Activated CD8-positive, alpha-beta memory T cell treated with anti-CD3 and anti-CD28 coated beads for 4 hours (primary cell): ENCODE data around the gene HNRNPC.
"Not testable (repeated sequence)": the region's sequence is repeated elsewhere in the genome, so short reads cannot be mapped to it uniquely, and the experiment has no call there.

Experiments
- DNase-seq, 2 donors: peaks; one replicate each; pipeline ENCODE4 v3.0.0-alpha.2; 2020; ENCODE audit warnings: low read depth in 2 of 2

Gene HNRNPC

DNA sequence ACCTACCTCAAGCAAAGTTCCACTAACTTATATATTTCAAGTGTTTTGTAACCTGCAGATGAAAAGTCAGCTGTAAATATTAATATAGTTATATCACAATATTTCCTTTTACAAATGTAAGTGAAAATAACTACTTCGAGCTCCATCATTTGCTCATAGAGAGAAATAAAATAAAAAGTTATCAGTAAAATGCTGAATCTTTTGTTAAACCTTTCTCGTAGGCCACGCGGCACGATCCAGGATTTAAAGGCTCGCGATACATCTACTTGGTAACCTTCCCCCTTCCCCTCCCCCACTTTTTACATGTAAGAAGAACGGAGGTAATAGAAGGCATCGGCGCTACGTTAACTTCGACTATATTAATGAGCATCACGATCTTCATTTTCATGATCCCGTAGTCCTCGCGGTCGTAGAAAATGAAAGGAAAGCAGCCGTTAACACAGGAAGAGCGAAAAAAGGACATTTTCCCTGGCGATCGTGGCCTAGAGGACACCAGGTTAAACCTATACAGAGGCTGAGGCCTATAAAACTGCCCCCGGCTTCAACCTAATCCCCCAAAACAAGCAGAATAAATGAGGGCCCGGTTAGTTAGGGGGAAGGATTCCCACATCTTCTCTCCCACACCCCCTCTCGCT lies 508 bp downstream of the HNRNPC start:
- no peak for DNase-seq

DNA sequence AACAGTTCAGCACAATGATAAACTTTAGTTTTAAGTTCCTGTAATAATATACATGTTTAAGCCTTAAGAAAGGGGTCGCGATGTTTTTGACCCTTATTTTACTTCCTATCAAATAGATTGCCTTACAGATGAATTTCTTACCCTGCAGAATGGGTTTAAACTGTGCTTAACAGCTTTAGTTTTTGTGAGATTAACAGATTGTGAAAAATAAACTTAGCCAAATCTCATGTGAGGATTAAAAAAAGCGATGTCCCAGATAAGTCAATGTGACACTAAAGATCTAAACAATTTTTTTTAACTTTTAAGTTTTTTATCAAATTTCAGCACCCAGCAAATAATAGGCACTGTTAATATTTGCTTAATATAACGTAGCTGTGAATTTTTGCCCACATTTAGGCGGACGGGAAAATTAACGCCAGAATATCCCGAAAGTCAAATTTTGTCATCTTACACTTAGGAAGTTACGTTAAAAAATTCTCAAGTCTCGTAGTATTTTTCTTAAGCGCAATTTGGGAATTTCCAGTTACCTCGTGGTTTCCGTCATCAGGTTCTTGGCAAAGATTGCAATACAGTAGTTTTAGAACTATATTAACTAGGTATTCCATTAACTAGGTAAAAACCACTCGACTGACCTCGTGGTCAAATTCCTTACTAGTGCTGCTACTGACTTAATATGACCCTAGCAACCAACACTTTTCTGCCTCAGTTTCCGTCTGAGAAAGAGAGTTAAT lies 1.2 kb downstream of the HNRNPC start:
- DNase-seq, result no peak

DNA sequence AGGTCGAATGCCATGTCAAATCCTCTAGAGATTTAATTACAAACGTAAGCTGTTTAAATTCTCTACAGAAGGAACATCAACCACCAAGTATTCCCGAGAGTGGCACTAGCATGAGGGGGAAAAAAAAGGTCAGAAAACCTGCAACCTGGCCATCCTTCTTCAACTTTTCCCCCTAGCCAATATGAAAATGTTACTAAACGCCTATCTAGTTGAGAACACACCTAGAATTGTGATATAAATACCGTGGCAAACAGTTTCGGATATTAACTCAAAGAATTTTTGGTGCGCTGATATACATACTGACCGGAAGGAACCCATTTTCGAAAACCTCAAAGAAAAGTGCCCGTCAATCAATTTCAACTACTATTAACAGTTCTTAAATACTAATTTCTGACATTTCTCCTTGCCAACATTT lies 1.8 kb downstream of the HNRNPC start:
- no peak for DNase-seq

DNA sequence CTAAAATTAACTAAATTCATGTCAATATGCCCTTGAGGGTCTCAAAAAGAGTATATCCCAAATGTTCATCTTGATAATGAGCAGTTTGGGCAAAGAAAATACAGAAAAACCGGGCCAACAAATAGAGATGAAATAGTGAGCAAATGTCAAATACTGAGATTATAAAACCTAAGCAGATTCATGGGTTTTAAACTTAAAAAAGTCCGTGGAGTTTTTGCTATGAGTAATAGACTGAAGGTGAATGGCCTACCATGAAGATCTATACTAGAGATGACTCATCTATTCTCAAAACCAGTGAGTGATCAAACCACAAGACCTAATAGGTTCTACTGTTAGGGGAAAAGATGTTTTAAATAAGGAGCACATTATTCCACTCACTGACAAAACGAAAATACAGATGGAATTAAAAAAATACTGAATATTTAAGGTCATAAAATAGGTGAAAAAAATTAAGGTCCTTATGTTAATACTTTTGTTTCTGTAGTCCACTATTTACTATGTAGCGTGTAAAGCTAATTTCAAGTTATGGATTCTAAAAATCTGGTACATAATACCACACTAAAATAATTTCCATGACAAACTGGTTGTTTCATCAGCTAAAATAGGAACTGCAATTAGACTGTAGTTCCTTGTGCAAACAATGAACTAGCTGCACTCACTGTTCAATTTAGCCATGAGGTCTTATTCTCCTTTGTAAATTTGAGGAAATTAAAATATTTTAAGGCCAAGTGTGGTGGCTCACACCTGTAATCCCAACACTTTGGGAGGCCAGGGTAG lies 5.0 kb downstream of the HNRNPC start:
- DNase-seq, result no peak

DNA sequence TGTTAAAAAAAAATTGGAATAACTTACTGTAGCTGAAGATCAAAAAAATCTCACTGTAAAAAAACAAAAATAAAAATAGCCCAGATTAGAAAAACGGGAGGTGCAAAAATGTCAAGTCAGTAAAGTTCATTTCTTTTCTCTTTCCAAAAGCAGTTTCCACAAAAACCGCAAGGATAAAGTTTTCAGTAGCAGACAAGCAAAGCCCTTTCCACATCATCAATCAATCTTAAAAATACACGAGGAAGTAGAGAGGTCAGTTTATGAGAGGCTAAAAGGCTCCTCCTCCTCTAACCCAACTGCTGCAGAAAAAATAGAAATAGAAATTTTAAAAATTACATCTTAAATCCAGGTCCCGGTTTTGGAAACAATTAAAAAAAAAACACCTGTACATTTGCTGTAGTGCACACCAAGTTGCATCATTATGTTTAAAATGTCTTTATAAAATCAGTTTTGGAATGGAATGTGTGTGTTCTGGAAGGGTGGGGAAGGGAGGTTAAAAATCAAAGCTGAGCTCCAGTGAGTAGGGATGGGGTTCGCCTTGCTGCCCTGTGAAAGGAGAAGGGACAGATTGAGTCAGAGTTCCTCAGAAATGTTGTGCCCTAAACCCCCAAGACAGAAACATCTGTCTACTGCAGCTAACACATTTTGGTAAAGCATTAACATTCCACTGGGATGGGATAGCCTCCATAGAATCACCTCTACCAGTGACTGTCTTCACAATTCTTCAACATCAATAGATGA lies 5.8 kb downstream of the HNRNPC start:
- DNase-seq, result no peak

DNA sequence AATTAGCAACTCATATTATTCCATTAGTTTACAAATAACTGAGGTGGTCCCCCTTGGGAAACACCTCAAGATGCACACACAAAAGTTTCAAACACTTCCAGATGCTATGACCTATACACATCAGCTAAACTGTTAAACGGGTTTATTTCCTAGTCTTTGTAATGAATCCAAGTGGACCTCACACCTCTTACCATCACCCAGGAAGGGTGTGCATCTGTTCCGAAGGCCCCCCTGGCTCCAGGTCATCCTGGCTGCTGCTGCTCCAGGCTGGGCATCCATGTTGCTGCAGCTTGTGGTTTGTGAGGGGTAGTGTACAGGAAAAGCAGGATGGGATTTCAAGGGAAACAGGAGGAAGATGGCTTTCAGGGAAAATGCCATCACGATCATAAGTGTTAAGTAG lies 6.8 kb downstream of the HNRNPC start:
- DNase-seq, result no peak

DNA sequence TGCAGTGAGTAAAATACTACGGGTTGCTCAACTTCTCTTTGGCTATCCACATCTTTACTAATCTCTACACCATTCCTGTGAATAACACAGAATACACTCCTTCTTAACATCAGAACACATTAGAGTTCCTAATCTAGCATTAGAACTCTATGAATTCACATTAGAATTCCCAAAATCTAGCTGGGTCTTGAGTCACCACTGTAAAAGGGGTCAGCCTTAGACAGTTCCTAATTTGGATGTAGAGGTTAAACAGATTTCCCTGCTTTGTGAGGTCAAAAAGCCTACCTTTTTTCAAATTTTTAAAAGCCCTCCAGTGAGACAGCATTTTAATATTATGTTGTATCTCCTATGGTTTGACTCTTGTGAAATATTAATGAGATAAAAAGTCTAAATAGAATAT lies 7.4 kb downstream of the HNRNPC start:
- no peak for DNase-seq

DNA sequence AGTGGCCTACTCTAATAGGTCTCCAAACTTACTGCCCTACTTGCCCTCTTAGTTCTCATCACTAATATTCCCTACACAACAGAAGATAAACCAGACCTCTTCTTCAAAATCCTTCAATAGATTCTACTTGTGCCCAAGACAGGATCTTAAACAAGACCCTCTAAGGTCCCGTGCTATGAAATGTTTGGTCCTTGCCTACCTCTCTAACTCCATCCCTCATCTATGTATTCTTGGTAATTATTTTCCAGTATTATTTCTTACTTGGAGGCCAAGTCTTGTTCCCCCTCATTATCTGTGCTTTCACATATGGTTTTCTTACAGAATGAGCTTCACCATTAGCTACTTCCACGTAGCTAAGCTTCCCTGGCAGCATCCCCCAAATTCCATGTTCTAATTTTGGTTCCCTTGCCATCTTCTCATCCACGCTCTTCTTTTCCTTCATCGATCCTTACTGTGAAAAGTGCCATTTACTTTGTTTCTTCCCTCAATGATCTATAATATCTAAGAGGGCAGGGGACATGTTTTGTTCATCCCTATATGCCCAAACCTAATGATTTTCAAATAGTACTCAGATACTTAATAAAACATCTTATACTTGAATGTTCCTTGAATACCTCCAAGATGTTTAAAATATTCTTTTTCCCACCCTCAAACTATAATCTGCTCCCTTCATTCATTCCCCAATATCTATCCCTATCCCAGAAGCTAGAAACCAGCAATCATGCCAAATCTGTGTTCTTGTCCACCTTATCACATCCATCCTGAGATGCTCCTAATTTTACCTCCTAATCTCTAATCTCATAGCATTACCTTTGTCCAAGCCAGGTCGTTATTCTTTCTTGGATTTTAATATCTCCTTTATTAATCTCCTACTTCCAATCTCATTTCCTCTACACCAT lies 10.1 kb downstream of the HNRNPC start:
- DNase-seq, result no peak

DNA sequence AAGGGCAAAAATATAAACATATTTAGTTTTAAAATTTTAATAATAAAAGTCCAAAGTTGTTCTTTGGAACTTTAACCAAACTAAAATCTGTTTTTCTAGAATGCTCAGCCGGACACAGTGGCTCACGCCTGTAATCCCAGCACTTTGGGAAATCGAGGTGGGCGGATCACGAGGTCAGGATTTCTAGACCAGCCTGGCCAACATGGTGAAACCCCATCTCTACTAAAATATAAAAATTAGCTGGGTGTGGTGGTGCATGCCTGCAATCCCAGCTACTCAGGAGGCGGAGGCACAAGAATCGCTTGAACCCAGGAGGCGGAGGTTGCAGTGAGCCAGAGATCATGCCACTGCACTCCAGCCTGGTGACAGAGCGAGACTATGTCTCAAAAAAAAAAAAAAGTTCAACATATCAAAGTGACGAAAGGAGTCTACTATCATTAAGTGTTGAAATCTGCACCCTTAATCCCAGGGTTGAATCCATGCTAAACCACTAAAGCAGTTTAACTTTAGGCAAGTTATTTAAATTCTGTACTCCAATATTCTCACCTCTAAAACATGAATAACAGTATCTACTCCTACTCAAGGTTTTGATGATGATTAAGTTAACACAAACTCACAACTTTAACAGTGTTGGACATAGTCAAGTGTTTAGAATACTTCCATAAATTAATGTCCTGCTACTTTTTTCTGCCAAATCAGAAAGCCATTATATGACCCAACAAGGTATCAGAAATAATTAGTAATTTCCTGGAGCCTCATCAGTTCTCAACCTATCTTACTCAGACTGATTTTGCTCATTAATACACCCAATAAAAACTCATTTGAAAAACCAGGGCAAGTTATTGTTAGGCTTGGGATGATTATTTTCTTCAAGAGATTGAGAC lies 11.0 kb downstream of the HNRNPC start:
- no peak for DNase-seq

DNA sequence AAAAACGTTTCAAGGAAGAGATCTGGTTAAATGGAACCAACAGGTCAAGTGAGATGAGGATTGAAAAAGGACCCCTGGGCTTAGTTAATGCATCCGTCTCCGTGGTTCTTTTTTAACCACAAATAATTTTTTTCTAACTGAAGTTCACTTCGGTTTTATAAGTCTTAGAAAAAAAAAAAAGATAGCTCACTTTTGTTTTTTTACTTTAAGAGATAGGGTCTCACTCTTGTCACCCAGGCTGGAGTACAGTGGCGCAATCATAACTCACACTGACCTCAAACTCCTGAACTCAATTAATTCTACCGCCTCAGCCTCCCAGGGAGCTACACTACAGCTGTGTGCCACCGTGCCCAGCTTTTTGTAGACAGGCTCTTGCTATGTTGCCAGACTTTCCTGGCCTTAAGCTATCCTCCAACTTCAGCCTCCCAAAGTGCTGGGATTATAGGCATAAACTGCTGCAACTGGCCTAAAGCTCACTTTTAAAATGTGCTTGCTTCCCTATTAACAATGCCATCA lies 11.8 kb downstream of the HNRNPC start:
- DNase-seq, result no peak

DNA sequence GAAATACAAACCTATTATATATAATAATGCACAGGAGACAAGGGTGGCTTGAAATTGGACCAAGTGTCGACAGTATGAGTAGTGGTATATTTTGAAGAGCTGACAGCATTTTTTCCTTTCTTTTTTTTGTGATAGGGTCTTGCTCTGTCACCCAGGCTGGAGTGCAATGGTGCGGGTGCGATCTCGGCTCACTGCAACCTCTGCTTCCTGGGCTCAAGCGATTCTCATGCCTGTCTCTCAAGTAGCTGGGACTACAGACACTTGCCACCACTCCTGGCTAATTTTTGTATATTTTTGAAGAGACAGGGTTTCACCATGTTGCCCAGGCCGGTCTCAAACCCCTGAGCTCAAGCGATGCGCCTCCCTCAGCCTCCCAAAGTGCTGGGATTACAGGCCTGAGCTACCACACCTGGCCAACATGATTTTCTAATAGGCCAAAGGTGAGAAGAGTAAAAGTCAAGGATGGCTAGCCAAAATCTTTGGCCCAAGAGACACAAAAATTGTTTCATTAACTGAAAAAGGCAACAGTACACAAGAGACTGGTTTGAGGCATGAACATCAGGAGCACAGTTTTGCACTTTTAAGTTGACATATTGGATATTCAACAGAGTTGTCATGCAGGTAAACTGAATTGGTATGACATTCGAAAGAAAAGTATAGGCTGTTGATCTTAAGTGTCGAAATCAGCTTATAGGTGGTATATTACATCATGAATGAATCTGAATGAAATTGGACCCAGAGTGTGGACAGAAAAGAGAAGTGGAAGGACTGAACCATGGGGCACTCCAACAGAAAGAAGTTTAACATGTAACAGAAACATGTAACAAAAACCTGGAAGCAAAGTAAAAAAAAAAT lies 12.5 kb downstream of the HNRNPC start:
- no peak for DNase-seq

DNA sequence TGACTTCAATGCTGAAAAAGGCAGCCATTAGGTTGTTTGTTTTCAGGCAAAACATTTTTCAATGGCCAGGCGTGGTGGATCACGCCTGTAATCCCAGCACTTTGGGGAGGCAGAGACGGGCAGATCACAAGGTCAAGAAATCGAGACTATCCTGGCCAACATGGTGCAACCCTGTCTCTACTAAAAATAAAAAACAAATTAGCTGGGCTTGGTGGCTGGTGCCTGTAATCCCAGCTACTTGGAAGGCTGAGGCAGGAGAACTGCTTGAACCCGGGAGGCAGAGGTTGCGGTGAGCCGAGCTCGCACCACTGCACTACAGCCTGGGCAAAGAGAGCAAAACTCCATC lies 13.2 kb downstream of the HNRNPC start:
- not testable (repeated sequence) for DNase-seq

DNA sequence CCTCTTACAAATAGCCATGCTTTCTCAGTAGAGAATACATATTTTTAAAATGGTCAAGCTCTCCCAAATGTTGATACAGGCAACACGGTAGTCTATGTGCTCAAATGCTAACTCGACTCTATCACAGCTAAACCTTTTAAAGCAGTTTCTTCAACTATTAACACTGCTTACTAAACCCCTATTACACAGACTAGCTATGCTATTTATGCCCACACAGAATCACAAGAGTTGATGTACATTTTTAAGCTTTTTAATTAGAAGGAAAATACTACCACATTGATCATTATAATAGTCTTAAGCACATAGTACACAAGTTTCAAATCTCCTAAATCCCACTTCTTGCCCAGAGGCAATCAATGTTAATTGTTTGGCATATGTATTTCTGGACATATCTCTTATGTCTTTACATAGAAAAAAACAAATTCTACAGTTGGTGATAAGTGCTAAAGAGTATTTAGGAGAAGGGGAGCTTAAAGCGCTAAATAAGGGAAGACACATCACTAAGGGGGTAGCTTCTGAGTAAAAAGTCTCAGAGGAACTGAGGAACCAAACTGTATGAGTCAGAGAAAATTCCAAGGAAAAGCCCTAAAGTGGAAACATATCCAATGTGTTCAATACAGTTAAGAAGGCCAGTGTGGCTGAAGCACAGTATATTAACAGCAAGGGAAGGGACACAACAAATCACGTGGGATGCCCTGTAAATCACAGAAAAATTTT lies 13.7 kb downstream of the HNRNPC start:
- DNase-seq, result no peak

DNA sequence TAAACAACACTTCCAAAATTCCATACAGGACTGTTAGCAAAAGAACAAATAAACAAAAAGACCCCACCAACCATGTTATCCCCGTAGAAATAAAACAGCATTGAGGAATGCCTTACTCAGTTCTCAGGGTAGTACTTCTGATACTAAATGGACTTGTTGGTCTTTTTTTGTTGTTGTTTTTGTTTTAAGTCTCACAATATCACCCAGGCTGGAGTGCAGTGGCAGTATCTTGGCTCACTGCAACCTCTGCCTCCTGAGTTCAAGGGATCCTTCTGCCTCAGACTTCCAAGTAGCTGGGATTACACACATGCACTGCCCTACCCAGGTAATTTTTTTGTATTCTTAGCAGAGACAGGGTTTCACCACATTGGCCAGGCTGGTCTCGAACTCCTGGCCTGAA lies 17.1 kb downstream of the HNRNPC start:
- DNase-seq, result no peak

DNA sequence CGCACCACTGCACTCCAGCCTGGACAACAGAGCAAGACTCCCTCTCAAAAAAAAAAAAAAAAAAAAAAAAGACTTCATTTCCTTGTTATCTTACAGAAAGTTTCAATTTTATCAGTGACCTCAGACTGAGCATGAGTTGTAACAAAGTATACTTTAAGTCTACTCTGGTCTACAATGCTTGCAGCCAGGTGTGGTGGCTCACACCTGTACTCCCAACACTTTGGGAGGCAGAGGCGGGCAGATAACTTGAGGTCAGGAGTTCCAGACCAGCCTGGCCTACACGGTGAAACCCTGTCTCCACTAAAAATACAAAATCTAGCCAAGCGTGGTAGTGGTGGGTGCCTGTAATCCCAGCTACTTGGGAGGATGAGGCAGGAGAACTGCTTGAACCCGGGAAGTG lies 18.0 kb downstream of the HNRNPC start:
- no peak for DNase-seq

DNA sequence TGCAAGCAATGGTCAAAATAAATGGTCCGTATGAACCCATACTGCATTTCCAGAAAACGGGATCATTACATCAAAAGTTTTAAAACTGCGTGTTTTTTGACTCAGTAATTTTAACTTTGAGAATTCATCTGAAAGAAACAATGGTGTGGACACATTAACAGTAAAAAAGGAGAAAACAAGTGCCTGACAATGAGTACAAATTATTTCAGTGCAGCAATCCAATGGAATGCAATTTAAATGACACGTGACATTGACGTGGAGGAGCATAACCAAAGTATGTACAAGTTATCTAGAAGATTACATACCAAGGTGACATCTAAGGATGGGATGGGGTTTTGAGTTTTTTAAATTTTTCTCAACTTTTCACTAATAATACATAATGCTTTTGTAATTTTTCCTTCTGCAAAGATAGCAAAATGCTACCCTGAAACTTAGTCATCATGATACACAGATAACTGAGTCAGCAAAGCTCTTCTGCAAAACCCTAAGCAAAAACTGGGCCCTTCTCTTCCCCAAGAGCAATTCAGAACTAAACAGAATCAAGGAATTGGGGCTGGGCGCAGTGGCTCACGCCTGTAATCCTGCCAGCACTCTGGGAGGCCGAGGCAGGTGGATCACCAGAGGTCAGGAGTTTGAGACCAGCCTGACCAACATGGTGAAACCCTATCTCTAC lies 20.4 kb downstream of the HNRNPC start:
- no peak for DNase-seq

DNA sequence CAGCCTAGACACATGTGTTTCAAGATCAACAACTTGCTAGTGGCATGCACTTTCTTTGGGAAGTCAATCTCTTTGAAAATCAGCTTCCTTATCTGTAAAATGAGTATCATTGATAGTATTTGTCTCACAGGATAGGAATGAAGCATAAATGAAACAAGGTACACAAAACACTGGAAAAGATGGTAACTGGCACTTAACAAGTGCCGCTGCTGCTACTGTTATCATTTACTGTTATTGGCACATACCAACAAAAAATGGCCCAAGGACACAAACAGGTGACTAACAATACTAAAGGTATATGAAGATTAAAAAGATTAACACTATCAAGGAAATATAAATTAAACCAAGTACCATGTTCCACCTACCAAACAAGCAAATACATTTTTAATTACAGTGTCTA lies 20.9 kb downstream of the HNRNPC start:
- no peak for DNase-seq

DNA sequence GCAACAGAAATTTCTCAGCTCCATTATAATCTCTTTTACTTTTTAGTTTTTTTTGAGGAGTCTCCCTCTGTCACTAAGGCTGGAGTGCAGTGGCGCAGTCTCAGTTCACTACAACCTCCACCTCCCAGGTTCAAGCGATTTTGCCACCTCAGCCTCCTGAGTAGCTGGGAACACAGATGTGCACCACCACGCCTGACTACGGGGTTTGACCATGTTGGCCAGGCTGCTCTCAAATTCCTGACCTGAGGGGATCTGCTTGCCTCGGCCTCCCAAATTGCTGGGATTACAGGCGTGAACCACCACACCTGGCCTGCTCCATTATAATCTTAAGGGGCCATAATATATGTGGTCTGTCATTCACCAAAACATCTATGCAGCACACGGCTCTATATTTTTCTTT lies 23.4 kb downstream of the HNRNPC start:
- DNase-seq, result no peak
